GM12865 (cell line): ENCODE data around the gene TNS3.
"Not testable (repeated sequence)": the region's sequence is repeated elsewhere in the genome, so short reads cannot be mapped to it uniquely, and the experiment has no call there.

Experiments used
- DNase-seq: peaks from one replicate; pipeline ENCODE4 v3.0.0; 2010; ENCODE audit warnings: low read depth
- H3K4me3 ChIP-seq: 2 replicates; pipeline ENCODE4 v1.5.1; 2011; ENCODE audit warnings: mild to moderate bottlenecking, low read depth, low read length, control low read depth
- TF ChIP-seq, protein P1 (sequence below): IDR thresholded peaks from 2 replicates; pipeline ENCODE4 v1.5.1; 2011; ENCODE audit warnings: low read length, control low read depth, low read depth, inconsistent platforms; ENCODE audit not compliant: insufficient read depth; ENCODE audit errors: missing control alignments

The TNS3 gene

DNA sequence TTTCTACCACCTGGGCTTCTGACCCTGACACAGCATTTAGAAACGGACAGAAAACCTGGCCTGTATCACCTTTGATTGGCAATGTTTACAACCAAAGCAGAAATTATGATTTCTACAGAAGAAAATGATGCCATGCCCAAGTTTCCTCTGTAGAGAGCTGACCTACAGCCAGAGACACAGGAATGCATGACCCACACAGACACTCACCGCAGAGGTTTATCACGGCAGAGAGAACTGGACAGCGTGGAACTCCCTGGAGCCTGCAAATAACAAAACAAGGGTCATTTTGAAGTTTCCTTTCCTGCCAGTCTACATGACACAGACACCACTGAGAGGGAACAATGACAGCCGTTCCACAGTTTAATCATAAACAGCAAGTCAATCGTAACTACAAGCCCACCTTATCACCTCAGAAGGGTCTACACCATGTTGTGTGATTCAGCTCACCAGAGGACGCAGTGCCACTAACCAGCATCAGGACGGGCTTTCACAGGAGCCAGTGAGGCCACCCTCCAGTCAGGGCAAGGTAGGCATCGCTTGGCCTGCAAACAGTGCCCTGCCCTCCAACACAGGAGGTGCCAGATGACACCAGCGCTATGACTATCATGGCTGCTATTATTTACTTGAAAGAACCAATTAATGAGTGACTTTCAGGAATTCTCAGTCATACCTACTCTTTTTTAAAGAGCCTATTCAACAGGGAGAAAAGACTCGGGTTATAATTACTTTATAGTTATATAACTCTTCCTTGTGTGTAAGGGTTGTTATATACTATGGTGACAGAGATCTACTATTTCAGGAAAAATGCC is 139.9 kb downstream of the TNS3 start:
- TF ChIP-seq, protein P1, sequence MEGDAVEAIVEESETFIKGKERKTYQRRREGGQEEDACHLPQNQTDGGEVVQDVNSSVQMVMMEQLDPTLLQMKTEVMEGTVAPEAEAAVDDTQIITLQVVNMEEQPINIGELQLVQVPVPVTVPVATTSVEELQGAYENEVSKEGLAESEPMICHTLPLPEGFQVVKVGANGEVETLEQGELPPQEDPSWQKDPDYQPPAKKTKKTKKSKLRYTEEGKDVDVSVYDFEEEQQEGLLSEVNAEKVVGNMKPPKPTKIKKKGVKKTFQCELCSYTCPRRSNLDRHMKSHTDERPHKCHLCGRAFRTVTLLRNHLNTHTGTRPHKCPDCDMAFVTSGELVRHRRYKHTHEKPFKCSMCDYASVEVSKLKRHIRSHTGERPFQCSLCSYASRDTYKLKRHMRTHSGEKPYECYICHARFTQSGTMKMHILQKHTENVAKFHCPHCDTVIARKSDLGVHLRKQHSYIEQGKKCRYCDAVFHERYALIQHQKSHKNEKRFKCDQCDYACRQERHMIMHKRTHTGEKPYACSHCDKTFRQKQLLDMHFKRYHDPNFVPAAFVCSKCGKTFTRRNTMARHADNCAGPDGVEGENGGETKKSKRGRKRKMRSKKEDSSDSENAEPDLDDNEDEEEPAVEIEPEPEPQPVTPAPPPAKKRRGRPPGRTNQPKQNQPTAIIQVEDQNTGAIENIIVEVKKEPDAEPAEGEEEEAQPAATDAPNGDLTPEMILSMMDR: no peak
- no peak overlapping the region for H3K4me3 ChIP-seq
- no peak for DNase-seq

GRCh38 chr7:47441048-47441447 is 140.9 kb downstream of the TNS3 start:
- not testable (repeated sequence) for H3K4me3 ChIP-seq, DNase-seq

DNA sequence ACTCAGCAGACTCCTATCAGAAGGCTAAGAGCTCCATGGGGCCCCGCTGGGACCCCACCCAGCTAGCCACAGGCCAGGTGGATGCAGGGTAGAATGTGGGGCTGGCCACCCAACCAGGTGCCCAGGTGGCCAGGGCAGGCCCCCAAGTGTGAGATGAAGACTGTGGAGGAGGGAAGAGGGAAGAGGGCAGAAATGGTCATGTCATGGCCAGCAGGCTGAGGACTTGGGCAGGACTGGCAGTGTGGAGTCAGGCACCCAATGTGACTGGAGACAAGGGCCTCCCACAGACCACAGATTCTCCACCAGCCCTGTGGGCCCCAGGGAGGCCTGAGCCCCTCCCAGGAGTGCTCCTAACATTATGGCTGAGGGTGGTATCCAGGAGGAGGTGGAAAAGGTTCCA is 141.6 kb downstream of the TNS3 start:
- DNase-seq: no peak
- no peak overlapping the region for H3K4me3 ChIP-seq
- TF ChIP-seq, protein P1: no peak

DNA sequence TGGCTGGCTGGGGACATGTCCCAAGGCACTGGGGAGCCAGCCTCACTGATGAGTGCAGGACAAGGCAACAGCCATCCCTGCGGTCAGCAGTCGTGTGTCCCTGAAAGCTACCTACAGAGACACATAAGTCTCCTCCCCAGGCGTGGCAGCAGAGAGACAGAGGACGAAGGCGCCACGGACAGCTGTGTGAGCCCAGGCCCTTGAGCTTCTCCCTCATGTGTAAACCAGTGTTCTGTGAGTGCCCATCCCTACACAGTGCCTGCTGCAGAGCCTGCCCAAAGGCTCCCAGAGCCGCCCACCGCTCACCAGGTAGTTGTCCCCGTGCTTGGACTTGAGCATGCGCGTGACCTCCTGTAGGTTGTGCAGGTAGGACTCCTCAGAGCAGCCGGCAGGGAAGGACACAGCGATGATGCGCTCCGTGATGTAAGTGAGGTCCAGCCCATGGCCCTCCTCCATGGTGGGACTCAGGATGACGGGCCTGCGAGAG is 142.7 kb downstream of the TNS3 start:
- no peak overlapping the region for H3K4me3 ChIP-seq
- TF ChIP-seq, protein P1: no peak
- DNase-seq: no peak

DNA sequence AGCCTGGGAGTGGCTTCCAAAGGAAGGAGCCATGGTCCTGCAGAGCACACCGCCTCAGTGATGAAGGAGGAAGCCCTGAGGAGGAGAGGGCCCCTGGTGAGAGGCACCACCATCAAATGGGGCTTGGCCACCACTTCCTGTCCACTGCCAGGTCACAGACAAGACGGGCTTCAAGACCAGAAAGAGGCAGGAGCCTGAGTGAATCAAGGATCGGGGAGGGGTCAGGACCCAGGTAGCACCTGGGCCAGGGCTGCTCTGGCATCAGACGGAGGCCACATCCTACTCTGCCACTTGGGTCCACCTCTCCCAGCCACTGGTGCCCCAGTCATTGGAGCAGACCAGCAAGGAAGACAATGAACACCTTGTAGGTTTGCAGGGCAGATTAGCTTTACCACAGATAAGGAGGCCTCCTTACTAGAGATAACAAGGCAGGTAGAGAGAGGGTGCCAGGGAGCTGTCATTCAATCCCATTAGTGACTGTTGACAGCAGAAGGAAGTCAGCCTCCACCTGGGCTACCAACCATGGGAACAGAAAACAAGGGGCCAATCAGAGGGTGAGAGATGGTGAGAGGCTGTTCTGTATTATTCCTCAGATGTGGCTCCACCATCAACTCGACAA is 143.4 kb downstream of the TNS3 start:
- no peak overlapping the region for H3K4me3 ChIP-seq
- TF ChIP-seq, protein P1: no peak
- no peak for DNase-seq

DNA sequence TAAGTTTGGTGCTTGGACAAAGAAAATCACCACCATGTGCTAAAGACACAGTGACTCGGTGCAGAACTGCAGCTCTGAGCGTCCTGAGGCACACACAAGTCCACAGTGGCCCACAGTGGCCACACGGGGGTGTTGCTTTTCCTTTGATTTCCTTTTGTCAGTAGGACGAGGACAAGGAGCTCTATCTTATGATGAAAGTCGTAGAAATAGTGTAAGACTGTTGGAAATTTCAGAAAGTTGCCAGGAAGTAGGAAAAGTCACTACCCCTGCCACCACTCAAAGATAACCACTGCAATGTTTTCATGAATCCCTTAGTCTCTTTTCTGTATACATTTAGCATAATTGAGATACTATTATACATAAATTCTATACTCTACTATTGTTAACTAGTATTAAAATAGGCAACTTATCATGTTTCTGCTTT is 146.0 kb downstream of the TNS3 start:
- H3K4me3 ChIP-seq: no peak overlapping the region
- TF ChIP-seq, protein P1: peak; percentile 43
- DNase-seq: peak; percentile 61

DNA sequence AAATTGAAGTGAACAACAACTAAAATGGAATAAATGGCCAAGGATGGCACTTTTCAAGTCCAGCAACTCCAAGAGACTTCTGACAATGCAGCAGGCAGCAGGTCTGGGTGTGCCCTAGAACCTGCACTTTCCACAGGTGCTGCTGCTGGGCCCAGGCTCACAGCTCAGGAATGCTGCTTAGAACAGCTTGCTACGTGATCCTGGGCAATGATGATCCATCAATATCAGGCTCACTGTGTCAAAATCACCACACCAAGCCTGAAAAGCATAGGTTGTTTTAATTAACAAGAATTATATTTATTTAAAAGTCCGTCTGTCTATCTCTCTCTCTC is 148.4 kb downstream of the TNS3 start:
- H3K4me3 ChIP-seq: no peak overlapping the region
- DNase-seq: no peak
- TF ChIP-seq, protein P1: no peak
